HG02938 (cell line): ENCODE measurements around the gene SPINT2.
A peak's percentile ranks its signal among the peaks of the same experiment; 100 is the strongest.
"Not testable (repeated sequence)": the region's sequence is repeated elsewhere in the genome, so short reads cannot be mapped to it uniquely, and the experiment has no call there.

ENCODE experiments used
- ATAC-seq: cut with Tn5 transposase; IDR thresholded peaks from one replicate; pipeline ENCODE4 v1.9.1; 2021; ENCODE audit warnings: mild to moderate bottlenecking, moderate library complexity; ENCODE audit not compliant: unreplicated experiment

SPINT2 gene

DNA sequence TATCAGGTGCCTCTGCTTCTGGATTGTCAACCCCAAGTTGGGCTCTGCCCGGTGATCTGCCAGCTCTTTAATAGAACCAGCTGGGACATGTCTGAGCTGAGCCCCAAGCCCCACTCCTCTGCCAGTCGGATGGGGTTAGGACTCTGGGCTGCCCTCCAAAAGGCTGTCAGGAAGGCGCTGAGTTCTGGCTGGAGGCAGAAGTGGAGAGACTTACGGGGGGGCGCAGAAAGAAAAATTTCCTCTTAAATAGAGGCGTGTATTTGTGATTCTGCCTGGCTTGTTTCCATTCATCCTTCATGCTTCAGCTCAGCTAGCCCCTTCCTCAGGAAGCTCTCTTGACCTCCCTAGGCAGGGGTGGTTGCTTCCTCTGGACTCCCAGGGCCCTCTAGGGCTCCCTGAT lies 54.3 kb downstream of the SPINT2 start:
- no peak for ATAC-seq

DNA sequence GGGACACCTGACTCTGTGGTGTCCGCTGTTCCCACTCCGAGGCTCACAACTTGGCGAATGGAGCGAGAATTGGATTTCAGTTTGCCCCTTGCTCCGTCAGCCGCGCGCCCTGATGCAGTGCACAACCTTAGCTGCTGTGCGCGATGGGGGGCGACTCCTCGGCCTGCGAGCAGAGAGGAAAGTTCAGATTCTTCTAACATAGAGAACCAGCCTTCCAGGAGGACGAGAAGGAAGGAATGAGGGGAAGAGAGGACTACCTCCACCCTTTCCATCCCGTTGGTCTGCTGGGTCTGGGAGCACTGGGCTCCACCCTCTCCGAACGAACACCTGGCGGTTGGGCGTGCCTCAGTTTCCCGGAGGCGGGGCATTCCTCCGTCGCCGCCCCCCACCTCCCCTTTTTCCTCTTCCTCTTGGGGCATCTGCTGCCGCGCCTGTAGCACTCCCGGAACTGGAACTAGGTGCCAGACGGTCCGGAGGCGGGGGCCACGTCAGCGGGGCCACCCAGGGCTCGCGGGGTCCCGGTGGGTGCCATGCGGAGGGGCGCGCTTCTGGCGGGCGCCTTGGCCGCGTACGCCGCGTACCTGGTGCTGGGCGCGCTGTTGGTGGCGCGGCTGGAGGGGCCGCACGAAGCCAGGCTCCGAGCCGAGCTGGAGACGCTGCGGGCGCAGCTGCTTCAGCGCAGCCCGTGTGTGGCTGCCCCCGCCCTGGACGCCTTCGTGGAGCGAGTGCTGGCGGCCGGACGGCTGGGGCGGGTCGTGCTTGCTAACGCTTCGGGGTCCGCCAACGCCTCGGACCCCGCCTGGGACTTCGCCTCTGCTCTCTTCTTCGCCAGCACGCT lies 55.3 kb downstream of the SPINT2 start, which contains the start of gene KCNK6:
TSS of gene KCNK6 (plus strand) at position 425 of the 838 bp plus-strand sequence. CDS start at position 531, 106 bp downstream.
- no peak for ATAC-seq

DNA sequence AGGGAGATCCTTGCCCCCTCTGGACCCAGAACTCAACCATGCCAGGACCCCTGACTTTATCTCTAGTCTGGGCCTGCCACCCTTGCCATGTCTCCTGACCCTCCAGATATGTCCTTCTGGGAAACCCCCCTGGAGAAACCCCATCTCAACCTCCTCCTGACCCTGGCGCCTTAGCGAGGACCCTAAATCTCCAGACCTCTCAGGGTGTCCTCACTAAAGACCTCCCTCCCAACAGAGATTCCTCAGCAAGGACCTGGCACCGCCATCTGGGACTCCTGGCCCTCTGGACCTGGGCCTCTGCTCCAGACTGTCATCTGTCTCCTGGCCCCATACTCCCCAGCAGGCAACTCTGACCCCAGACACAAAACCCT lies 56.6 kb downstream of the SPINT2 start:
- ATAC-seq: no peak

DNA sequence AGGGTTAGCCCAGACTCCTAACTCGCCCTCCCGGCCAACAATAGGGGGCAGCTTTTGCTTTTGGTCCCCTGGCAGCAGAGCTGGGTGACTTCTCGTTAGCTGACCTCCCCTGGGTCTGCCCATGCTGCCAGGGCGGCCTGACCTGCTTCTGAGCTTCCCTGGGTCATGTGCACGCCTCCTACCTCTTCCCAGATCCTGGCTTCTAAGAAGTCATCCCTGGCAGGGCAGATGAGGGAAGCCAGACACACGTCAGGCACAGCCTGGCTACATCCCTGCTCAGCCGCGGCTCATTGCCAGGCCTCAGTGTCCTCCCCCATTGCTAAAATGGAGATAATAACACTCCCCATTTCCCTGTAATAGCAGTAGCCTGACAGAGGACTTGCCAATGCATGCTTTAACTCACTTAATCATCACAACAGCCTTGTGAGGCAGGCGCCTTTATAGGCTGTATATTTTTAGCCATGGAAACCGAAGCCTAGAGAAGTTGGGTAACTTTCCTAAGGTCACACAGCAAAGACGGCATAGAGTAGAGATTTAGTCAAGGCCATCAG lies 57.3 kb downstream of the SPINT2 start:
- no peak for ATAC-seq

DNA sequence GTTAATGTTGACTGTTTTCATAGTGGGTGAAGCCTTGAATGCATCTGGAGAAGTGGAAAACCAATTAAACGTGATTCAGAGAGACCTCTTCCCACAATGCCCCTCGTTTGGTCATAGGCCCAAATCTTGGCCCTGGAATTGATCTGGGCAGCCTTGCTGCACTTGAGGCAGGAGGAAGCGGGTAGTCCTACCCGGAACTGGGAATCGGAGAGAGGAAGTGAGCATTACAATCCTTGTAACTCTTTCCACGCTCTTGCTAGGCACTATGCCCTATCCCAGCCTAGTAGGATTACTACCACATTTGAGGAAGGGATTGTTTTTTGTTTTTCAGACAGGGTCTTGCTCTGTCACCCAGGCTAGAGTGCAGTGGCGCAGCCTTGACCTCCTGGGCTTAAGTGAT lies 58.9 kb downstream of the SPINT2 start:
- ATAC-seq: no peak

DNA sequence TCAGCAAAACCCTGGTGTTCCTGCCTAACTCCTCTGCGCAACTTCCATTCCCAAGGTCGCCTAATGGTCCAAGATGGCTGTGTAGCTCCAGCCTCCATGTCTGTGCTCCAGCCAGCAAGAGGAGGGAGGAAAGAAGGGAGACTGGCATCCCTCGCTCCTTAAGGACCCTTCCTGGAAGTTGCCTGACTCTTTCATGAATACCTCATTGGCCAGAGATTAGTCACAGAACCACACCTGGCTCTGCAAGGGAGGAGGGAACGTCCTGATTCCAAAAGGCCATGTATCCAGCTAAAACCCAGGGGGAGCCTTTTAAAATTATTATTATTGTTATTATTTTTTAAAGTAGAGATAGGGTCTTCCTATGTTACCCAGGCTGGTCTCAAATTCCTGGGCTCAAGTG lies 60.1 kb downstream of the SPINT2 start:
- ATAC-seq: no peak

DNA sequence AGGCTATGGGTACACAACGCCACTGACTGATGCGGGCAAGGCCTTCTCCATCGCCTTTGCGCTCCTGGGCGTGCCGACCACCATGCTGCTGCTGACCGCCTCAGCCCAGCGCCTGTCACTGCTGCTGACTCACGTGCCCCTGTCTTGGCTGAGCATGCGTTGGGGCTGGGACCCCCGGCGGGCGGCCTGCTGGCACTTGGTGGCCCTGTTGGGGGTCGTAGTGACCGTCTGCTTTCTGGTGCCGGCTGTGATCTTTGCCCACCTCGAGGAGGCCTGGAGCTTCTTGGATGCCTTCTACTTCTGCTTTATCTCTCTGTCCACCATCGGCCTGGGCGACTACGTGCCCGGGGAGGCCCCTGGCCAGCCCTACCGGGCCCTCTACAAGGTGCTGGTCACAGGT lies 62.2 kb downstream of the SPINT2 start:
- ATAC-seq: no peak

- no peak for ATAC-seq
These were observed 65.3 kb downstream of the SPINT2 start for GRCh38 chr19:38329651-38330050.

GRCh38 chr19:38331728-38332127 lies 67.4 kb downstream of the SPINT2 start:
- no peak for ATAC-seq

GRCh38 chr19:38333245-38333644 lies 68.9 kb downstream of the SPINT2 start:
- ATAC-seq: no peak

DNA sequence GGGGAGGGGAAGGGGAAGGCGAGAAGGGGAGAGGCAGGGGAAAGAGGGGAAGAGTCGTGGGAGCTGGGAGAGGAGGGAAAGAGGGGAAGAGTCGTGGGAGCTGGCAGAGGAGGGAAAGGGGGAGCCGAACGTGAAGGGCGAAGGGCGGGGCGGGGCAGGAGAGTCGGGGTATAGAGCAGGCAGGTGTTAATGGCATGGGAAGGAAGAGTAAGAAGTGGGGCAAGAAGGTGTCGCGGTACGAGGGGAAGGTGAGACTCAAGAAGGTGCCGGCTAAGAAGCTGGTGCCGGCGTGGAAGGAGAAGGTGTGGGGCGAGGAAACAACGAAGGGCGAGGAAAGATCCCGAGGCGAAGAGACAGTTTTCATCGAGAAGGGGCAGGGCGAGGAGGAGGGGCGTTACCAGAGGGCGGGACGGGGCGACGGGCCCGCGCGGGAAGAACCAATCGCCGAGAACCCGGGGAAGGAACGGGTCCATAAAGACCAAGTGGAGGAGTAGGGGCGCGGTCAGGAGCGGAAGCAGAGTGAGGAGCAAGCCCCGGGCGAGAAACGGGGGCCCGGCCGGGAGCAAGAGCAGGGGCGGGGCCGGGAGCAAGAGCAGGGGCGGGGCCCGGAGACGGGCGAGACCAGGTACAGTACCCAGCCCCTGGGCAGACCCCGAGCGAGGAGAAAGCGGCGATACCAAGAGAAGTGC lies 71.7 kb downstream of the SPINT2 start:
- ATAC-seq: peak; percentile 65

- peak; percentile 48 for ATAC-seq
These were observed 72.4 kb downstream of the SPINT2 start for GRCh38 chr19:38336638-38337359.

DNA sequence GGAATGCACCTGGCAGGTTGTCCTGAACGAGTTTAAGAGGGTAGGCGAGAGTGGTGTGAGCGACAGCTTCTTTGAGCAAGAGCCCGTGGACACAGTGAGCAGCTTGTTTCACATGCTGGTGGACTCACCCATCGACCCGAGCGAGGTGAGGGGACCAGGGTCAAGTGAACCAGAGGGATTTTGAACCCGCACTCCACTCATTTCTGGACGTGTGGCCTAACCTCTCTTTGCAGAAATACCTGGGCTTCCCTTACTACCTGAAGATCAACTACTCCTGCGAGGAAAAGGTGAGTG lies 72.9 kb downstream of the SPINT2 start:
- ATAC-seq: no peak

DNA sequence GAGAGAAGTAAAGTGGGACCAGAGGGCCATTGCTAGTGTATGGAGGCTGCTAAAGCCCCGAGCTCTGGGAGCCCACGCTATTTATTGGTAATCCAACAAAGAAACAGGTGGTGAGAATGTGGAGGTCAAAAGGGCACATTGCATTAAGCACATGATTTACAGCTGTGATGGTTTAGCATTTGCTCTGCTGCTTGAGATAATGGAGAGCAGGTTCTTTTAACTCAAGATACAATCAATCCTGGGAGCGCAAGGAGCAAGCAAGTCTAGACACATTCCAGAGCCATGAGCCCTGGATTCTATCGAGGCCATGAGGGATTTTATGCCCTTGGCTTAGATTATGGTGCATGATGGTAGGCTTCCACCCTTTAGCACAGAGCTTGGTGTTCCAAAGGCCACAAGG lies 74.6 kb downstream of the SPINT2 start:
- ATAC-seq: not testable (repeated sequence)

GRCh38 chr19:38340927-38341326 lies 76.6 kb downstream of the SPINT2 start:
- no peak for ATAC-seq
